GM18868 (cell line): ENCODE results near the gene TBC1D3I.
"Not testable (repeated sequence)": the region's sequence is repeated elsewhere in the genome, so short reads cannot be mapped to it uniquely, and the experiment has no call there.

Experiments used
- ATAC-seq: cut with Tn5 transposase; IDR thresholded peaks from one replicate; pipeline ENCODE4 v1.9.1; 2021; ENCODE audit warnings: mild to moderate bottlenecking, moderate library complexity; ENCODE audit not compliant: unreplicated experiment

TBC1D3I gene

GRCh38 chr17:36264470-36264869 is at the start of gene TBC1D3I:
TBC1D3I (minus strand) TSS chr17:36264570; CDS start chr17:36262985, 1,585 bp downstream.
- not testable (repeated sequence) for ATAC-seq

- not testable (repeated sequence) for ATAC-seq
Measured at GRCh38 chr17:36295161-36295560, 30.8 kb upstream of the TBC1D3I start.

GRCh38 chr17:36289965-36290612 is 25.7 kb upstream of the TBC1D3I start:
- not testable (repeated sequence) for ATAC-seq

- not testable (repeated sequence) for ATAC-seq
Measured at GRCh38 chr17:36284219-36284618, 19.8 kb upstream of the TBC1D3I start.

- ATAC-seq: not testable (repeated sequence)
Measured at GRCh38 chr17:36283256-36283655, 18.9 kb upstream of the TBC1D3I start.

GRCh38 chr17:36242046-36242445 is 22.3 kb downstream of the TBC1D3I start:
- ATAC-seq: not testable (repeated sequence)

- ATAC-seq: not testable (repeated sequence)
Measured at GRCh38 chr17:36229644-36230043, 34.7 kb downstream of the TBC1D3I start.

GRCh38 chr17:36222967-36223366 is 41.4 kb downstream of the TBC1D3I start:
- not testable (repeated sequence) for ATAC-seq

GRCh38 chr17:36221581-36222100 is 42.7 kb downstream of the TBC1D3I start:
- not testable (repeated sequence) for ATAC-seq

- ATAC-seq: not testable (repeated sequence)
Measured at GRCh38 chr17:36220737-36221580, 43.4 kb downstream of the TBC1D3I start.

- not testable (repeated sequence) for ATAC-seq
Measured at GRCh38 chr17:36219556-36219955, 44.8 kb downstream of the TBC1D3I start.

GRCh38 chr17:36215406-36216308 is 48.7 kb downstream of the TBC1D3I start:
- ATAC-seq: not testable (repeated sequence)

GRCh38 chr17:36214918-36215317 is 49.5 kb downstream of the TBC1D3I start:
- ATAC-seq: no peak

GRCh38 chr17:36213695-36214094 is 50.7 kb downstream of the TBC1D3I start:
- no peak for ATAC-seq

- no peak for ATAC-seq
Measured at GRCh38 chr17:36212966-36213365, 51.4 kb downstream of the TBC1D3I start.

GRCh38 chr17:36212272-36212605 is 52.1 kb downstream of the TBC1D3I start:
- no peak for ATAC-seq

- ATAC-seq: not testable (repeated sequence)
Measured at GRCh38 chr17:36211484-36212271, 52.7 kb downstream of the TBC1D3I start.

GRCh38 chr17:36210439-36211211 is 53.7 kb downstream of the TBC1D3I start, which contains the start of gene CCL4L2:
CCL4L2 (plus strand) TSS chr17:36211063.
- ATAC-seq: peak; percentile 70

GRCh38 chr17:36209575-36209974 is 54.8 kb downstream of the TBC1D3I start:
- ATAC-seq: no peak
